ENCODE data around the gene RPLP2.

GRCh38 chr11:819129-819931, 9.6 kb downstream of the RPLP2 start:
- TF ChIP-seq TEAD4 (IDR thresholded peaks at IDR 0.05) = no peak
- no peak for TF ChIP-seq REST (IDR thresholded peaks at IDR 0.05; ENCODE audit: low read depth)
- TF ChIP-seq CEBPB (IDR thresholded peaks at IDR 0.05) = no peak
- TF ChIP-seq EGR1 (IDR thresholded peaks at IDR 0.05) = peak; percentile 77
- TF ChIP-seq MAX (IDR thresholded peaks at IDR 0.05) = peak; percentile 48
- no peak for TF ChIP-seq EP300 (IDR thresholded peaks at IDR 0.05; ENCODE audit: borderline replicate concordance)
- TF ChIP-seq RAD21 (IDR thresholded peaks at IDR 0.05; ENCODE audit: low read depth) = no peak
- TF ChIP-seq CREB1 (IDR thresholded peaks at IDR 0.05; ENCODE audit: low read depth) = no peak
- TF ChIP-seq NFIC (IDR thresholded peaks at IDR 0.05) = no peak

Data from Ishikawa (cell line).